GM12872 (cell line): ENCODE data around the gene GAS7.

Source experiments
- CTCF ChIP-seq: IDR thresholded peaks from 3 replicates; pipeline ENCODE4 v1.5.1; 2011; ENCODE audit warnings: low read depth, mild to moderate bottlenecking, low read length, moderate library complexity; ENCODE audit not compliant: insufficient read depth

The GAS7 gene

DNA sequence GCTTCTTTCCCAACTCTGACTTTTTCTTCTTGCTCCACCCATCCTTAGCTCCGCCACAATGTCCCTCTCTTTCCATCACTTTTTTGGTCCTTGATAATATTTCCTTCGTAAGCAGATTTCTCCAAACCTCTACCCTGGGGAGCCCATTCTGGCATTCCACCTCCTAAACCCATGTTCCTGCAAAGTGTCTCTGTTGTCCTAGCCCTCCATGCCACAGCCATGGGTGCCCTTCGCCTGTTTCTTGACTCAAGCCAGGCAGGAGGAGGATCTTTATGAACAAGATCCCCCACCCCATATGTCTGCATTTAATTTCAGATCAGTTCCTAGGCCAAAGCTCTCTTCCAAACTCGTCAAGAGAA, 42.4 kb downstream of the GAS7 start:
- TF ChIP-seq CTCF = no peak

DNA sequence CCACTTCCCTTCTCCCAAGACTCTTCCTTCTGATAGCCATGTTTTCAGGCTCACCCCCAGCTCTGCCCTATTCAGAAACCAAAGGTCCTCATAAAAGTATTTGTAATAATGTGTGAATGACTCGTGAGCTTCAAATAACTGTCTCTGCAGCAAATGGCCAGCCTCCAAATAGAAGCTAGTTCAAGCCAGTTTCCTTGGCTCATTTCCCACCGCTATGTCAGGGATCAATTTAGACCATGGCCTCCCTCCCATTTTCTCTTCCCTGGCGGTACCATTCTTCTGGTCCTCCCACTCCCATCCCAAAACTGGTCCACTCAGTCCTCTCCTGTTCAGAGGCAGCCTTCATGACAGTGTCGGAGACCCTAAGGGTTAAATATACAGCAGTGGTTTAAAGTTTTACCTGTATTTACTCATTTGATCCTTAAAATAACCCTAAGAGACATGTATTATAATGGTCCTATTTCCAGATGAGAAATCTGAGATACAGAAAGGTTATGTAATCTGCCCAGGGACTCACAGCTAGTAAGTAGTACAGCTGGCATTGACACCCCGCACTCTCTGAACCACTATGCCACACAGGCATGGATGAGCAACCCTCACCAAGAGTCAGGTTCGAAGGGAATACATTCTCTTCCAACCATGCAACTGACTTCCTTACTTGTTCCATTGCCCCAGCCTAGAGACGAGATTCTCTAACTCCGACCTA, 42.9 kb downstream of the GAS7 start:
- no peak for TF ChIP-seq CTCF

DNA sequence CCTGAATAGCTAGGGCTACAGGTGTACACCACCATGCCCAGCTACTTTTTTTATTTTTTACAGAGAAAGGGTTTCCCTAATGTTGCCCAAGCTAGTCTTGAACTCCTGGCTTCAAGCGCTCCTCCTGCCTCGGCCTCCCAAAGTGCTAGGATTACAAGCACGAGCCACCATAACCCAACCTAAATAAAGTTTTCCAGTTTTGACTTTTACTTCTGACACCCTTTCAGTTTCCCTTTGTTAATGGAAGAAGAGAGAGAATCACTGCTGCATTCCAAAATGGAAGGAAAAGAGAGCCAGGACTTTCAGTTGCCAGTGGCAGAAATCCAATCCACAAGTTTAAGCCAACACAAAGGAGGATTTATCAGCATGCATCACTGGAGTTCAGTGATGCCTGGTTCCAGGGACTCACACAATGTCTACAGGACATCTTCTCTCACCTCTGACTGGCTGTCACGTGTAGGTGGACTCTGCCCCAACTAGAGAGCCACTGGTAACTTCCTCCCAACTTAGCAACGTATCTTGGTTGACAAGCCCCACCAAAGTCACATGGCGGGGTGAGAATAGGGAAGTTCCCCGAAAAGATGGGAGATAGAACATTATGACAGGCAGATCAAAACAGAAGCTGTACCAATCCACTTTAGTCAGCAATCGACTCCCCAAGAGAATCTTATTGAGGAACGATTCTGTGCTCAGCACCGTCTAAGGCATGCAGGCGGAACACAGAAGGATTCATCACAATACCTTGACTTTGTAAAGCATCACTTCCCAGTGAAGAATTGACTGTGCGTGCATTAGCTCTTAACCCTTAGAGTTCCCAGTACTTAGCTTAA, 46.5 kb downstream of the GAS7 start:
- TF ChIP-seq CTCF = no peak

DNA sequence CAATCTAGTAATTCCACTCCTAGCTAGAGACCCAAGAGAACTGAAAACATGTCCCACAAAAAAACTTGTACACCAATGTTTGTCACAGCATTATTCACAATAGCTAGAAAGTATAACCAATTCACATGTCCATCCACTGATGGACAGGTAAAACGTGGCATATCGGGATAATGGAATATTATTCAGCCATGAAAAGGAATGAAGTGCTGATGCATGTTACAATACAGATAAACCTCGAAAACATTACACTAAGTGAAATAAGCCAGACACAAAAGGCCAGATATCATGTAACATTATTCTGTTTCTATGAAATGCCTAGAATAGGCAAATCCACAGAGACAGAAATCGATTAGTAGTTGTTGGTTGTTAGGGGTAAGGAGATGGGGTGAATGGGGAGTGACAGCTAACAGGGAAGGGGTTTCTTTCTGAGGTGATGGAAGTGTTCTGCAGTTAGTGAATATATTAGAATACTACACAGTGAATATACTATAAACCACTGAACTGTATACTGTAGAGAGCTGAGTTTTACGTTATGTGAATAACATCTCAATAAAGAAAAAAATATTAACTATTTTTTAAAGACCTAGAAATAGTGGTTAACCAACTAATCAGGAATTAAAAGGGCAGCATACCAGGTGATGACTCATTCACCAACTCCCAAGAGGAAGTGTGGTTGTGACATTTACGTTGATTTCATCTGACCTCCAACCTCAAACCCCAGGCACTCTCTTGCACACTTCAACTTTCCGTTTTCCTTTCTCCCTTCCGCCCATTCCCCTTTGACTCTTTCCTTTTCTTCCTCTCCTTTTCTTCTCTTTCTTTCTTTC, 48.6 kb downstream of the GAS7 start:
- TF ChIP-seq CTCF = no peak

GRCh38 chr17:10147761-10148415, 50.5 kb downstream of the GAS7 start:
- TF ChIP-seq CTCF = no peak

DNA sequence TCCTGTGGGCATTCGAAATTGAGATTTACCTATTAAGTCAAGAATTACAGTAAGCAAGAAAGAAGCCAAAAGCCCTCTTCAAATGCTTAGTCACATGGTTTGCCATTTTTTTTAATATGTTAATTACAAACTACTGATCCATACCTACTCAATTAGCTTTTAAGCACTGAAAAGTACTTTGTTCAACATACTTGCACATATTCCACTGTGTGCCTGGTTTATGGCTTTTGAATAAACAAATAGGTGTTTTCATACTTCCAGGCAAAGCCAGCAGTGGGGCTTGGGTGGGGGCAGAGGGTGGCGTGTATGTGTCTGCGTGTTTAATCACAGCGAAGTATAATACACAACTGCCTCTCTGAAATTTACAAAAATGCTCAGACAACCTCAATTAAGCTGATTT, 51.4 kb downstream of the GAS7 start:
- TF ChIP-seq CTCF = no peak

DNA sequence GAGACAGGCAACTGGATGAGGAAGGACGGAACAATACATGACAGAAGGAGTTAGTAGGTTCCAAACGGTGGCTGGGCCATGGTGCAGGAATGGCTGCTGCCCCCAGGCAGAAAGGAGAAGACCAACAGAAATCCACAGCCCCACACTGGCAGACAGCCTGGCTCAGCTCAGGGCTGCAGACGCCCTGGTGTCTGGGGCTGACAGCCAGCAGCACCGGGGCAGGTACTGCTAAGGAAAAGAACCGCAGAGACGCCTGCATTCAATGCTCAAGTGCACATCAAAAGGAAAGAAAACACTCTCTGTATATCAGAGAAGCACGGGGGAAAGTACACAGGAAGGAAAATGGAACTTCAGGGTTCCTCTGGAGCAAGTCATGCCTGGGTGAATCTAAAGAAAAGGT, 53.4 kb downstream of the GAS7 start:
- TF ChIP-seq CTCF = no peak
